Fibroblast of gingiva (primary cell): ENCODE data around the gene CPSF4.
A peak's percentile ranks its signal among the peaks of the same experiment; 100 is the strongest.

ENCODE experiments used
- DNase-seq: peaks from one replicate; pipeline ENCODE4 v3.0.0-alpha.2; 2011; ENCODE audit warnings: low read depth

Gene CPSF4

GRCh38 chr7:99448855-99449254 lies 10.1 kb downstream of the CPSF4 start:
- no peak for DNase-seq

- DNase-seq, result no peak
Measured at GRCh38 chr7:99449326-99449725, 10.6 kb downstream of the CPSF4 start.

- no peak for DNase-seq
Measured at GRCh38 chr7:99451936-99452335, 13.2 kb downstream of the CPSF4 start.

- DNase-seq, result no peak
Measured at GRCh38 chr7:99452541-99452940, 13.8 kb downstream of the CPSF4 start.

GRCh38 chr7:99453105-99453504 lies 14.4 kb downstream of the CPSF4 start:
- no peak for DNase-seq

- no peak for DNase-seq
Measured at GRCh38 chr7:99455874-99456273, 17.1 kb downstream of the CPSF4 start.

- no peak for DNase-seq
Measured at GRCh38 chr7:99456288-99456687, 17.5 kb downstream of the CPSF4 start.

GRCh38 chr7:99457050-99457649 lies 18.4 kb downstream of the CPSF4 start:
- DNase-seq, result no peak

GRCh38 chr7:99457650-99458493 lies 19.1 kb downstream of the CPSF4 start:
- DNase-seq, result no peak

- DNase-seq, result no peak
Measured at GRCh38 chr7:99459087-99459486, 20.3 kb downstream of the CPSF4 start.

GRCh38 chr7:99460651-99461050 lies 21.9 kb downstream of the CPSF4 start:
- DNase-seq, result no peak

- DNase-seq, result no peak
Measured at GRCh38 chr7:99461221-99461620, 22.5 kb downstream of the CPSF4 start.

- no peak for DNase-seq
Measured at GRCh38 chr7:99465421-99465768, 26.7 kb downstream of the CPSF4 start.

- no peak for DNase-seq
Measured at GRCh38 chr7:99468336-99468918, 29.7 kb downstream of the CPSF4 start.

GRCh38 chr7:99469381-99470065 lies 30.8 kb downstream of the CPSF4 start:
- no peak for DNase-seq

GRCh38 chr7:99472561-99473314 lies 34.0 kb downstream of the CPSF4 start, which contains the start of gene ZNF789:
ZNF789 (plus strand) TSS chr7:99472890; CDS start chr7:99476457, 3,567 bp downstream.
- DNase-seq, result peak; percentile 96

GRCh38 chr7:99473315-99473596 lies 34.5 kb downstream of the CPSF4 start:
- peak; percentile 55 for DNase-seq

- no peak for DNase-seq
Measured at GRCh38 chr7:99476107-99476506, 37.4 kb downstream of the CPSF4 start.

- no peak for DNase-seq
Measured at GRCh38 chr7:99478464-99479440, 40.0 kb downstream of the CPSF4 start.

- DNase-seq, result no peak
Measured at GRCh38 chr7:99485094-99485493, 46.4 kb downstream of the CPSF4 start.

- no peak for DNase-seq
Measured at GRCh38 chr7:99489235-99489634, 50.5 kb downstream of the CPSF4 start.
